Measurements from ENCODE around the gene CCDC186.

The CCDC186 gene

GRCh38 chr10:114094795-114095194 lies 79.2 kb downstream of the CCDC186 start:
- in situ Hi-C loops (cut with HindIII; ENCODE audit: low sequenced_read_pairs), result no loop called here
- H3K4me3 ChIP-seq (ENCODE audit: low read depth, low read length), result no peak overlapping the region
- DNase-seq (ENCODE audit: low read depth, low spot score), result no peak
- TF ChIP-seq CTCF (IDR thresholded peaks at IDR 0.05; ENCODE audit: low read depth, low read length), result no peak

- in situ Hi-C loops (cut with HindIII; ENCODE audit: low sequenced_read_pairs), result no loop called here
- DNase-seq (ENCODE audit: low read depth, low spot score), result no peak
- TF ChIP-seq CTCF (IDR thresholded peaks at IDR 0.05; ENCODE audit: low read depth, low read length), result no peak
- no peak overlapping the region for H3K4me3 ChIP-seq (ENCODE audit: low read depth, low read length)
These were observed 86.3 kb downstream of the CCDC186 start for GRCh38 chr10:114087655-114088054.

- DNase-seq (ENCODE audit: low read depth, low spot score), result no peak
- H3K4me3 ChIP-seq (ENCODE audit: low read depth, low read length), result no peak overlapping the region
- in situ Hi-C loops (cut with HindIII; ENCODE audit: low sequenced_read_pairs), result no loop called here
- TF ChIP-seq CTCF (IDR thresholded peaks at IDR 0.05; ENCODE audit: low read depth, low read length), result no peak
These were observed 86.7 kb downstream of the CCDC186 start for GRCh38 chr10:114087255-114087654.

GRCh38 chr10:114084215-114084614 lies 89.8 kb downstream of the CCDC186 start:
- DNase-seq (ENCODE audit: low read depth, low spot score), result no peak
- no peak for TF ChIP-seq CTCF (IDR thresholded peaks at IDR 0.05; ENCODE audit: low read depth, low read length)
- in situ Hi-C loops (cut with HindIII; ENCODE audit: low sequenced_read_pairs), result no loop called here
- H3K4me3 ChIP-seq (ENCODE audit: low read depth, low read length), result no peak overlapping the region

GRCh38 chr10:114083040-114083439 lies 91.0 kb downstream of the CCDC186 start:
- no peak for DNase-seq (ENCODE audit: low read depth, low spot score)

GRCh38 chr10:114081911-114082583 lies 92.0 kb downstream of the CCDC186 start:
- H3K4me3 ChIP-seq (ENCODE audit: low read depth, low read length), result no peak overlapping the region
- in situ Hi-C loops (cut with HindIII; ENCODE audit: low sequenced_read_pairs), result no loop called here
- TF ChIP-seq CTCF (IDR thresholded peaks at IDR 0.05; ENCODE audit: low read depth, low read length), result no peak
- DNase-seq (ENCODE audit: low read depth, low spot score), result no peak

More at GRCh38 chr10:114083040-114083439, 91.0 kb downstream of the CCDC186 start:
- in situ Hi-C loops (cut with HindIII; ENCODE audit: low sequenced_read_pairs), result no loop called here
- no peak overlapping the region for H3K4me3 ChIP-seq (ENCODE audit: low read depth, low read length)
- no peak for TF ChIP-seq CTCF (IDR thresholded peaks at IDR 0.05; ENCODE audit: low read depth, low read length)
